HUES6 (cell line): ENCODE measurements around the gene MTMR6.

Experiments used
- H3K27ac ChIP-seq: 2 replicates; pipeline ENCODE4 v1.7.0; 2013; ENCODE audit warnings: low read depth, mild to moderate bottlenecking, low read length, inconsistent platforms
- H3K27me3 ChIP-seq: 2 replicates; pipeline ENCODE4 v1.6.1; 2013; ENCODE audit warnings: low read length; ENCODE audit not compliant: control insufficient read depth, insufficient read depth
- H3K36me3 ChIP-seq: 2 replicates; pipeline ENCODE4 v1.6.1; 2013; ENCODE audit warnings: low read length; ENCODE audit not compliant: control insufficient read depth, insufficient read depth
- H3K4me1 ChIP-seq: 2 replicates; pipeline ENCODE4 v1.6.1; 2013; ENCODE audit warnings: low read length; ENCODE audit not compliant: control insufficient read depth, insufficient read depth
- H3K4me3 ChIP-seq: 2 replicates; pipeline ENCODE4 v1.5.1; 2013; ENCODE audit warnings: low read depth, low read length
- H3K9ac ChIP-seq: one replicate; pipeline ENCODE4 v1.6.1; 2013; ENCODE audit warnings: mild to moderate bottlenecking, low read length
- H3K9me3 ChIP-seq: 2 replicates; pipeline ENCODE4 v1.6.1; 2013; ENCODE audit warnings: low read depth, low read length; ENCODE audit not compliant: control insufficient read depth, insufficient read depth

Gene MTMR6

GRCh38 chr13:25247360-25247759, 39.9 kb downstream of the MTMR6 start:
- Histone ChIP-seq H3K36me3 (0 out of 2 replicates have a peak, but pooled peaks cover 5% of the 10 kb centered on the region), H3K27ac (no peak overlapping the region), H3K9ac (no peak overlapping the region), H3K4me1 (no peaks in the 10 kb centered on the region; the same call in 1 of the 2 replicates), H3K27me3 (no peaks in the 10 kb centered on the region), H3K4me3 (no peak overlapping the region), H3K9me3 (0 out of 2 replicates have a peak, but pooled peaks cover 5% of the 10 kb centered on the region)

DNA sequence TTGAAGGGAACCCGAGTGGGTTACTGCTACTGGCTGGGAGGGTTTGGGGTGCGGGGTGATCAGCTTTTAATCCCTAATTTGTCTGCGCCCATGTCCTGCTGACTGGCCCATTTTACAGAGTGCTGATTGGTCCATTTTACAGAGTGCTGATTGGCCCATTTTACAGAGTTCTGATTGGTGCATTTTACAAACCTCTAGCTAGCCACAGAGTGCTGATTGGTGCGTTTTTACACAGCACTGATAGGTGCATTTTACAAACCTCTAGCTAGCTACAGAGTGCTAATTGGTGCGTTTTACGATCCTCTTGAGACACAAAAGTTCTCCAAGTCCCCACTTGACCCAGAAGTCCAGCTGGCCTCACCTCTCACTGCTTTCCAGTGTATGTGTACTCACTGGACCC, 43.2 kb downstream of the MTMR6 start:
- H3K27me3 ChIP-seq, result no peaks in the 10 kb centered on the region
- no peak overlapping the region for H3K27ac ChIP-seq
- H3K9ac ChIP-seq, result no peak overlapping the region
- no peak overlapping the region for H3K4me3 ChIP-seq
- H3K9me3 ChIP-seq, result 0 out of 2 replicates have a peak, but pooled peaks cover 5% of the 10 kb centered on the region
- no peaks in the 10 kb centered on the region for H3K36me3 ChIP-seq
- H3K4me1 ChIP-seq, result no peaks in the 10 kb centered on the region; the same call in 1 of the 2 replicates

GRCh38 chr13:25242956-25243355, 44.3 kb downstream of the MTMR6 start:
- H3K9me3 ChIP-seq, result 0 out of 2 replicates have a peak, but pooled peaks cover 5% of the 10 kb centered on the region
- H3K4me3 ChIP-seq, result no peak overlapping the region
- no peaks in the 10 kb centered on the region for H3K36me3 ChIP-seq
- H3K9ac ChIP-seq, result no peak overlapping the region
- no peaks in the 10 kb centered on the region for H3K27me3 ChIP-seq
- H3K4me1 ChIP-seq, result no peaks in the 10 kb centered on the region; the same call in 1 of the 2 replicates
- H3K27ac ChIP-seq, result no peak overlapping the region

GRCh38 chr13:25241007-25241406, 46.3 kb downstream of the MTMR6 start:
- no peaks in the 10 kb centered on the region; the same call in 1 of the 2 replicates for H3K4me1 ChIP-seq
- no peak overlapping the region for H3K9ac ChIP-seq
- no peak overlapping the region for H3K4me3 ChIP-seq
- H3K27ac ChIP-seq, result no peak overlapping the region
- H3K36me3 ChIP-seq, result no peaks in the 10 kb centered on the region
- no peaks in the 10 kb centered on the region for H3K27me3 ChIP-seq
- H3K9me3 ChIP-seq, result 0 out of 2 replicates have a peak, but pooled peaks cover 5% of the 10 kb centered on the region

GRCh38 chr13:25237083-25237482, 50.2 kb downstream of the MTMR6 start:
- H3K9me3 ChIP-seq, result no peaks in the 10 kb centered on the region
- no peak overlapping the region for H3K27ac ChIP-seq
- H3K4me3 ChIP-seq, result no peak overlapping the region
- no peak overlapping the region for H3K9ac ChIP-seq
- H3K36me3 ChIP-seq, result no peaks in the 10 kb centered on the region
- no peaks in the 10 kb centered on the region for H3K4me1 ChIP-seq
- H3K27me3 ChIP-seq, result no peaks in the 10 kb centered on the region

- no peaks in the 10 kb centered on the region for H3K36me3 ChIP-seq
- H3K4me3 ChIP-seq, result no peak overlapping the region
- H3K27me3 ChIP-seq, result no peaks in the 10 kb centered on the region
- no peak overlapping the region for H3K9ac ChIP-seq
- H3K4me1 ChIP-seq, result no peaks in the 10 kb centered on the region
- no peaks in the 10 kb centered on the region for H3K9me3 ChIP-seq
- no peak overlapping the region for H3K27ac ChIP-seq
Measured at GRCh38 chr13:25233861-25234260, 53.4 kb downstream of the MTMR6 start.

GRCh38 chr13:25232937-25233515, 54.3 kb downstream of the MTMR6 start:
- no peak overlapping the region for H3K9ac ChIP-seq
- no peak overlapping the region for H3K27ac ChIP-seq
- H3K4me3 ChIP-seq, result no peak overlapping the region
- H3K36me3 ChIP-seq, result no peaks in the 10 kb centered on the region
- no peaks in the 10 kb centered on the region for H3K9me3 ChIP-seq
- H3K4me1 ChIP-seq, result no peaks in the 10 kb centered on the region
- no peaks in the 10 kb centered on the region for H3K27me3 ChIP-seq

DNA sequence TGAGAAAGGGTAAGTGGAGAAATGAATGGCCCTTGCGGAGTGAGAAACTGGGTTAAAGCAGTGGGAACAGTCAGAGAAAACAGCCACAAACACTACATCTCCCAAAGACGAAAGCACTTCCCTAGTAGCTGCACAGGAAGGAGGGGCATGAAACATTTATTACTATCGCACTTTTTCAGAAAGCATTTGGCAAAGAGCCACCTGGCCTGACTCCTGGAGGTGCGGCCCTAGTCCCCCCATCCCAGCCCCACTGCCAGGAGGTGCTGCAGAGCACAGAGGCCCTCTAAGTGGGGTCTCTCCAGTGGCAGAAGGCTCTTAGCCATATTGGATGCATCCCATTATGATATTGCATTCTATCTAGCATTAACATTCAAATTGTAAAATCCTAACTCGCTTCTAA, 55.8 kb downstream of the MTMR6 start:
- H3K27ac ChIP-seq, result no peak overlapping the region
- H3K9ac ChIP-seq, result no peak overlapping the region
- H3K9me3 ChIP-seq, result no peaks in the 10 kb centered on the region
- H3K27me3 ChIP-seq, result no peaks in the 10 kb centered on the region
- no peak overlapping the region for H3K4me3 ChIP-seq
- no peaks in the 10 kb centered on the region for H3K4me1 ChIP-seq
- H3K36me3 ChIP-seq, result no peaks in the 10 kb centered on the region

- H3K9me3 ChIP-seq, result no peaks in the 10 kb centered on the region
- H3K27me3 ChIP-seq, result no peaks in the 10 kb centered on the region
Measured at GRCh38 chr13:25227690-25228089, 59.6 kb downstream of the MTMR6 start.

DNA sequence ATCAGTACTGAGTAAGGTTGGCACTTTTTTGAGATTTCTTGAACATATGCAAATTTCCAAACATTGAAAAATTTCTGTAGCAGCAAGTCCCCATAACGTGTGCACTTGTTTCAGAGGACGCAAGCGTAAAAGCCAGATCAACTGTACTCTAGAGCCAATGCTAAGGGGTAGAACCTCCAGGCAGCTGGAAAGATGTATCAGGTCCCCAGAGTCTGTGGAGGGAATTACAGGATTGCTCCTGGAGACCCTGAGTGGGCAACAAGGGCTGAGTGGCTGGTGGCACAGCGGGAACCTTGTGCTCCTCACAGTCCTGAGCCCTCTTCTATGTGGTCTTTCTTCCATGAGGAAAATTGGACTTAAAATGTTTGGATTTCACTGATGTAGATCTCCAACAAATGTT, 61.3 kb downstream of the MTMR6 start:
- no peaks in the 10 kb centered on the region for H3K4me1 ChIP-seq
- no peaks in the 10 kb centered on the region for H3K9me3 ChIP-seq

More at GRCh38 chr13:25227690-25228089, 59.6 kb downstream of the MTMR6 start:
- Histone ChIP-seq H3K9ac (no peak overlapping the region), H3K36me3 (no peaks in the 10 kb centered on the region), H3K4me3 (no peak overlapping the region), H3K4me1 (no peaks in the 10 kb centered on the region), H3K27ac (no peak overlapping the region)

DNA sequence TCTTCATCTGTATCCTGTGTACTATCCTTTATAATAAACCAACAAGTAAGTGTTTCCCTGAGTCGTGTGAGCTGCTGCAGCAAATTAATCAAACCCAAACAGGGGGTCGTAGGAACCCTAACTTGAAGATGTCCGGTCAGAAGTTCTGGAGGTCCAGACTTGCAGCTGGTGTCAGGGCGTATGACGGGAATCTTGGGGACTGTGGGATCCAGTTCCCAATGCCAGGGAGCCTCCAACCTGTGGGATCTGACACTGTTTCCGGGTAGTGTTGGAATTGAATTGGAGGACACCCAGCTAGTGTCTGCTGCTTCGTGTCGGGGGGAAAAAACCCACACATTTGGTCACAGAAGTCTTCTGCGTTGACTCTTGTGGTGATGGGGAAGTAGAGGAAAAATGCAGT, 63.1 kb downstream of the MTMR6 start:
- H3K9me3 ChIP-seq, result no peaks in the 10 kb centered on the region
- H3K27ac ChIP-seq, result no peak overlapping the region
- H3K36me3 ChIP-seq, result no peaks in the 10 kb centered on the region
- H3K4me3 ChIP-seq, result no peak overlapping the region
- H3K4me1 ChIP-seq, result no peaks in the 10 kb centered on the region
- H3K27me3 ChIP-seq, result no peaks in the 10 kb centered on the region
- no peak overlapping the region for H3K9ac ChIP-seq

More for the DNA sequence above, 61.3 kb downstream of the MTMR6 start:
- H3K27me3 ChIP-seq, result no peaks in the 10 kb centered on the region
- no peak overlapping the region for H3K27ac ChIP-seq
- H3K36me3 ChIP-seq, result no peaks in the 10 kb centered on the region
- H3K9ac ChIP-seq, result no peak overlapping the region
- H3K4me3 ChIP-seq, result no peak overlapping the region
